Measurements from ENCODE around the gene NTSR2. TPM values are rescaled to one million over a fixed set of nuclear protein-coding genes. Genes with fewer than 3 reads are reported as not detected.

NTSR2 gene
- total RNA-seq, 3 donors from 2014 or later: not detected

GRCh38 chr2:11680182-11680900, 10.3 kb upstream of the NTSR2 start:
- intact Hi-C loops (cut with DNase I, micrococcal nuclease): no loop called here
- H3K4me1 ChIP-seq (ENCODE audit: low read depth): no peaks in the 10 kb centered on the region
- no peaks in the 10 kb centered on the region for H3K36me3 ChIP-seq (ENCODE audit: low read depth)
- H3K9me3 ChIP-seq: no peaks in the 10 kb centered on the region
- no peak overlapping the region for H3K4me3 ChIP-seq
- TF ChIP-seq, protein P1, sequence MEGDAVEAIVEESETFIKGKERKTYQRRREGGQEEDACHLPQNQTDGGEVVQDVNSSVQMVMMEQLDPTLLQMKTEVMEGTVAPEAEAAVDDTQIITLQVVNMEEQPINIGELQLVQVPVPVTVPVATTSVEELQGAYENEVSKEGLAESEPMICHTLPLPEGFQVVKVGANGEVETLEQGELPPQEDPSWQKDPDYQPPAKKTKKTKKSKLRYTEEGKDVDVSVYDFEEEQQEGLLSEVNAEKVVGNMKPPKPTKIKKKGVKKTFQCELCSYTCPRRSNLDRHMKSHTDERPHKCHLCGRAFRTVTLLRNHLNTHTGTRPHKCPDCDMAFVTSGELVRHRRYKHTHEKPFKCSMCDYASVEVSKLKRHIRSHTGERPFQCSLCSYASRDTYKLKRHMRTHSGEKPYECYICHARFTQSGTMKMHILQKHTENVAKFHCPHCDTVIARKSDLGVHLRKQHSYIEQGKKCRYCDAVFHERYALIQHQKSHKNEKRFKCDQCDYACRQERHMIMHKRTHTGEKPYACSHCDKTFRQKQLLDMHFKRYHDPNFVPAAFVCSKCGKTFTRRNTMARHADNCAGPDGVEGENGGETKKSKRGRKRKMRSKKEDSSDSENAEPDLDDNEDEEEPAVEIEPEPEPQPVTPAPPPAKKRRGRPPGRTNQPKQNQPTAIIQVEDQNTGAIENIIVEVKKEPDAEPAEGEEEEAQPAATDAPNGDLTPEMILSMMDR (IDR thresholded peaks at IDR 0.05): no peak
- DNase-seq: no peak
- peak; percentile 17 for ATAC-seq

GRCh38 chr2:11679486-11680181, 9.6 kb upstream of the NTSR2 start:
- H3K4me1 ChIP-seq (ENCODE audit: low read depth): no peaks in the 10 kb centered on the region
- TF ChIP-seq, protein P1 (IDR thresholded peaks at IDR 0.05): no peak
- no peak for ATAC-seq
- intact Hi-C loops (cut with DNase I, micrococcal nuclease): no loop called here
- H3K4me3 ChIP-seq: no peak overlapping the region
- no peaks in the 10 kb centered on the region for H3K9me3 ChIP-seq
- H3K36me3 ChIP-seq (ENCODE audit: low read depth): no peaks in the 10 kb centered on the region
- DNase-seq: no peak

DNA sequence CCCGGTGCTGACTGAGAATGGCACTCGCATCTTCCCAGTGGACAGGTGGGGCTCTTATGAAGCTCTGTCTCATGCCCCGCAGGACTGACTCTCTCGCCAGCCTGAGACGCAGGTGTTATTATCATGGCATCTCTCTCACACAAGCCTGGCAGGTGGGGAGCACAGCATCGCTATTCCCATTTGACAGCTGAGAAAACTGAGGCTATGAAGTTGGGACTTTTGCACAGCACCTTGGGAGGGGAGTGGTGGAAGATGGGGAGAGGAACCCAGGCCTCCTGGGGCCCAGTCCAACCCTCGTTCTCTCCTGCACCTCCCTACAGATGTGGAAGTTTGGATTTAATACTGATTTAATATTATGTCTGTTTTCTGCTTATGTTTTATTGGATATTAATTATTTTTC, 9.0 kb upstream of the NTSR2 start:
- TF ChIP-seq, protein P1 (IDR thresholded peaks at IDR 0.05): no peak
- intact Hi-C loops (cut with DNase I, micrococcal nuclease): no loop called here
- Histone ChIP-seq H3K4me1 (ENCODE audit: low read depth) (no peaks in the 10 kb centered on the region), H3K9me3 (no peaks in the 10 kb centered on the region), H3K36me3 (ENCODE audit: low read depth) (no peaks in the 10 kb centered on the region), H3K4me3 (no peak overlapping the region)
- DNase-seq: no peak
- no peak for ATAC-seq

DNA sequence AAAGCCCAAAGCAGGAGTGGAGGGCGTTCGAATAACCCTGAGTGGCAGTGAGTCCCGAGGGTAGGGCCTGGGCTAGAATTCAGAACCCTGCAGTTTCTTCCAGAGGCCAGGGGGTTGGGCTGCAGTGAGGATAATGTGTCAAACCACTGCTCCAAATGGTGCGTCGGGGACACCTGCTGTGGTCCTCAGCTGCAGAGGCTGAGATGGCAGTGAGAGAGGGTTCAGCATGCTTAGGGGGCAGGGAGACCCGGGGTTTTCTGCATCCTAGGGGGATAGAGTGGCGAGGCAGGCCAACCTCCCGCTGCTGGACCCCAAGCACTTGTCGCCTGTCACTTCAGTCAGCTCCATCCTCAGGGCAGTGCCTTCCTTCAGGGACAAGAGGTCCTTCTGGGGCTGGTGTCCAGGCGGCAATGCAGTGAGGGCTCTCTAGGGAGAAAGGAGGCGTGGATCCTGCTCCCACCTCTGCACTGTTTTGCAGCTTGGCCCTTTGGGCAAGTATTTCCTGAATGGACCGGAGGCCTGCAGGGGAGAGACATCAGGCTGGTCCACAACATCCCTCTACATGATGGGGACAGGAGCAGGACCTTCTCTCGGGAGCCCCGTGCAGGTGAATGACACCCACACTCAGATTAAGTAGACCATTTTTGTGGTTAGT, 8.4 kb upstream of the NTSR2 start:
- no peaks in the 10 kb centered on the region for H3K36me3 ChIP-seq (ENCODE audit: low read depth)
- intact Hi-C loops (cut with DNase I, micrococcal nuclease): no loop called here
- H3K4me1 ChIP-seq (ENCODE audit: low read depth): no peaks in the 10 kb centered on the region
- ATAC-seq: no peak
- H3K9me3 ChIP-seq: no peaks in the 10 kb centered on the region
- TF ChIP-seq, protein P1 (IDR thresholded peaks at IDR 0.05): no peak
- no peak overlapping the region for H3K4me3 ChIP-seq
- no peak for DNase-seq

GRCh38 chr2:11677136-11678055, 7.4 kb upstream of the NTSR2 start:
- intact Hi-C loops (cut with DNase I, micrococcal nuclease): no loop called here
- Histone ChIP-seq H3K36me3 (ENCODE audit: low read depth) (no peaks in the 10 kb centered on the region), H3K9me3 (no peaks in the 10 kb centered on the region), H3K4me1 (ENCODE audit: low read depth) (no peaks in the 10 kb centered on the region), H3K4me3 (no peak overlapping the region)
- TF ChIP-seq, protein P1 (IDR thresholded peaks at IDR 0.05): no peak
- DNase-seq: no peak
- ATAC-seq: no peak

All from mucosa of descending colon (tissue), 3 donors.